ENCODE data around the gene KRTAP2-3. TPM values are rescaled to one million over a fixed set of nuclear protein-coding genes. Genes with fewer than 3 reads are reported as not detected.
"Not testable (repeated sequence)": the region's sequence is repeated elsewhere in the genome, so short reads cannot be mapped to it uniquely, and the experiment has no call there.

Gene KRTAP2-3
- total and polyA plus RNA-seq, 10 of the 15 experiments (the other 5 are each of a cell fraction or from before 2014, with no cell fraction given), result not detected

DNA sequence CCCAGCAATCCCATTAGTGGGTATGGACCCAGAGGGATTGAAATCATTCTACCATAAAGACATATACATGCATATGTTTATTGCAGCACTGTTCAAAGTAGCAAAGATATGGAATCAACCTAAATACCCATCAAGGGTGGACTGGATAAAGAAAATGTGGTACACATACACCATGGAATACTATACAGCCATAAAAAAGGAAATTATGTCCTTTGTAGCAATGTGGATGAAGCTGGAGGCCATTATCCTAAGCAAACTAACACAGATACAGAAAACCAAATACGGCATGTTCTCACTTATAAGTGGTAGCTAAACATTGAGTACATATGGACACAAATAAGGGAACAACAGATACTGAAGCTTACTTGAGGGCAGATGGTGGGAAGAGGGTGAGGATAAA, 2.4 kb downstream of the KRTAP2-3 start:
- Histone ChIP-seq H3K27me3 (replicated peaks in 1 of 2; ENCODE audit: control insufficient read depth in 2 of 2, insufficient read depth in 2 of 2, low read length in 1 of 2) (no peaks in the 10 kb centered on the region), H3K4me2 (ENCODE audit: control insufficient read depth, insufficient read depth) (no peak overlapping the region), H3K4me1 (ENCODE audit: control insufficient read depth, insufficient read depth, low read length) (no peaks in the 10 kb centered on the region), H3K9me3 (replicated peaks; ENCODE audit: control insufficient read depth, insufficient read depth, low read length) (no peaks in the 10 kb centered on the region), H3K9ac (ENCODE audit: control insufficient read depth, insufficient read depth, low read length) (no peak overlapping the region), H3K27ac (ENCODE audit: control insufficient read depth, insufficient read depth) (no peak overlapping the region), H3K79me2 (ENCODE audit: control insufficient read depth, insufficient read depth, low read length) (no peaks in the 10 kb centered on the region), H3K4me3 (no peak overlapping the region), H3K36me3 (ENCODE audit: control insufficient read depth in 2 of 2, insufficient read depth in 2 of 2, low read length in 1 of 2) (no peaks in the 10 kb centered on the region), H2AFZ (ENCODE audit: control insufficient read depth, low read depth, low read length) (no peak overlapping the region), H4K20me1 (ENCODE audit: control insufficient read depth, insufficient read depth) (no peaks in the 10 kb centered on the region)
- FAIRE-seq (no peak), DNase-seq (ENCODE audit: low read depth, low spot score) (no peak), ATAC-seq (no peak)
- WGBS (ENCODE audit: insufficient coverage, insufficient replicate concordance, low lambda C conversion rate, missing lambda C conversion rate), result 43% methylated on average over 1 of the region's 1 CpG
- ChIA-PET SMC1A (ENCODE audit: uncharacterized antibody, unreplicated experiment) (no interaction called here), CTCF (no interaction called here), RAD21 (ENCODE audit: unreplicated experiment) (no interaction called here), POLR2A (no interaction called here)
- intact Hi-C loops (cut with micrococcal nuclease; ENCODE audit: unreplicated experiment) (no loop called here), in situ Hi-C loops (cut with MboI) (no loop called here)
- no TSS peak for BruUV-seq (replicated peaks)
- TF ChIP-seq JUNB (IDR thresholded peaks at IDR 0.05) (no peak), SUPT20H (IDR thresholded peaks at IDR 0.05; ENCODE audit: borderline replicate concordance, control insufficient read depth, low read depth, low read length) (no peak), FOXM1 (IDR thresholded peaks at IDR 0.05; ENCODE audit: low read depth, low read length) (no peak), RB1 (IDR thresholded peaks at IDR 0.05; ENCODE audit: borderline replicate concordance) (no peak), HDAC2 (IDR thresholded peaks at IDR 0.05) (no peak), SUZ12 (IDR thresholded peaks at IDR 0.05; ENCODE audit: unreplicated experiment) (no peak), REST (IDR thresholded peaks at IDR 0.05; ENCODE audit: low read depth, low read length) (no peak), NKRF (conservative IDR thresholded peaks at IDR 0.05) (no peak)

- DNase-seq (ENCODE audit: low read depth, low spot score); H3K4me3 ChIP-seq; RAD21 ChIA-PET (ENCODE audit: unreplicated experiment); H2AFZ ChIP-seq (ENCODE audit: control insufficient read depth, low read depth, low read length); H3K36me3 ChIP-seq (ENCODE audit: control insufficient read depth in 2 of 2, insufficient read depth in 2 of 2, low read length in 1 of 2); H3K4me2 ChIP-seq (ENCODE audit: control insufficient read depth, insufficient read depth); H3K9ac ChIP-seq (ENCODE audit: control insufficient read depth, insufficient read depth, low read length); SMC1A ChIA-PET (ENCODE audit: uncharacterized antibody, unreplicated experiment); BruUV-seq (replicated peaks); H3K4me1 ChIP-seq (ENCODE audit: control insufficient read depth, insufficient read depth, low read length); POLR2A ChIA-PET; H3K9me3 ChIP-seq (replicated peaks; ENCODE audit: control insufficient read depth, insufficient read depth, low read length); FAIRE-seq; H4K20me1 ChIP-seq (ENCODE audit: control insufficient read depth, insufficient read depth); intact Hi-C loops (cut with micrococcal nuclease; ENCODE audit: unreplicated experiment); in situ Hi-C loops (cut with MboI); ATAC-seq; H3K27me3 ChIP-seq (replicated peaks in 1 of 2; ENCODE audit: control insufficient read depth in 2 of 2, insufficient read depth in 2 of 2, low read length in 1 of 2); CTCF ChIA-PET; H3K79me2 ChIP-seq (ENCODE audit: control insufficient read depth, insufficient read depth, low read length); H3K27ac ChIP-seq (ENCODE audit: control insufficient read depth, insufficient read depth): not testable (repeated sequence)
- 0% methylated on average over 1 of the region's 6 CpGs for WGBS (ENCODE audit: insufficient coverage, insufficient replicate concordance, low lambda C conversion rate, missing lambda C conversion rate)
Observed at GRCh38 chr17:41055130-41055529, 4.8 kb downstream of the KRTAP2-3 start, which contains the start of gene KRTAP2-2. Gene KRTAP2-2, minus strand, starts transcription at chr17:41055230. Its CDS starts 19 bp downstream, at chr17:41055211.

Measured in GM12878 (cell line).